Measurements from ENCODE around the gene MAP2K2. TPM values are rescaled to one million over a fixed set of nuclear protein-coding genes. Genes with fewer than 3 reads are reported as not detected.
A peak's percentile ranks its signal among the peaks of the same experiment; 100 is the strongest.

The MAP2K2 gene
- total RNA-seq, 2 donors from 2014 or later, result 56.8 to 92.0 TPM

GRCh38 chr19:4049432-4049831 is 74.5 kb downstream of the MAP2K2 start:
- WGBS, 2 donors, result 64 to 65% methylated on average over 11 to 15 of the region's 15 CpGs
- no peak for ATAC-seq
- peaks cover 0 to 14% of the 10 kb centered on the region in 2 donors for H3K36me3 ChIP-seq (replicated peaks in 1 of 2; ENCODE audit: insufficient read depth in 1 of 2, low read depth in 2 of 2)
- no peaks in the 10 kb centered on the region for H3K27me3 ChIP-seq
- peaks cover 31% of the 10 kb centered on the region for H3K4me1 ChIP-seq
- peak in 1 of 4 donors; percentile 31 for DNase-seq
- TF ChIP-seq, protein P1, sequence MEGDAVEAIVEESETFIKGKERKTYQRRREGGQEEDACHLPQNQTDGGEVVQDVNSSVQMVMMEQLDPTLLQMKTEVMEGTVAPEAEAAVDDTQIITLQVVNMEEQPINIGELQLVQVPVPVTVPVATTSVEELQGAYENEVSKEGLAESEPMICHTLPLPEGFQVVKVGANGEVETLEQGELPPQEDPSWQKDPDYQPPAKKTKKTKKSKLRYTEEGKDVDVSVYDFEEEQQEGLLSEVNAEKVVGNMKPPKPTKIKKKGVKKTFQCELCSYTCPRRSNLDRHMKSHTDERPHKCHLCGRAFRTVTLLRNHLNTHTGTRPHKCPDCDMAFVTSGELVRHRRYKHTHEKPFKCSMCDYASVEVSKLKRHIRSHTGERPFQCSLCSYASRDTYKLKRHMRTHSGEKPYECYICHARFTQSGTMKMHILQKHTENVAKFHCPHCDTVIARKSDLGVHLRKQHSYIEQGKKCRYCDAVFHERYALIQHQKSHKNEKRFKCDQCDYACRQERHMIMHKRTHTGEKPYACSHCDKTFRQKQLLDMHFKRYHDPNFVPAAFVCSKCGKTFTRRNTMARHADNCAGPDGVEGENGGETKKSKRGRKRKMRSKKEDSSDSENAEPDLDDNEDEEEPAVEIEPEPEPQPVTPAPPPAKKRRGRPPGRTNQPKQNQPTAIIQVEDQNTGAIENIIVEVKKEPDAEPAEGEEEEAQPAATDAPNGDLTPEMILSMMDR (IDR thresholded peaks at IDR 0.05), result no peak
- no peak for TF ChIP-seq POLR2A (IDR thresholded peaks at IDR 0.05)
- H3K4me3 ChIP-seq, result no peak overlapping the region
- H3K9me3 ChIP-seq, result no peaks in the 10 kb centered on the region
- intact Hi-C loops (cut with DNase I), result no loop called here
- H3K27ac ChIP-seq, result peak overlapping the region in 2 of 4 donors; percentile 2 to 44

DNA sequence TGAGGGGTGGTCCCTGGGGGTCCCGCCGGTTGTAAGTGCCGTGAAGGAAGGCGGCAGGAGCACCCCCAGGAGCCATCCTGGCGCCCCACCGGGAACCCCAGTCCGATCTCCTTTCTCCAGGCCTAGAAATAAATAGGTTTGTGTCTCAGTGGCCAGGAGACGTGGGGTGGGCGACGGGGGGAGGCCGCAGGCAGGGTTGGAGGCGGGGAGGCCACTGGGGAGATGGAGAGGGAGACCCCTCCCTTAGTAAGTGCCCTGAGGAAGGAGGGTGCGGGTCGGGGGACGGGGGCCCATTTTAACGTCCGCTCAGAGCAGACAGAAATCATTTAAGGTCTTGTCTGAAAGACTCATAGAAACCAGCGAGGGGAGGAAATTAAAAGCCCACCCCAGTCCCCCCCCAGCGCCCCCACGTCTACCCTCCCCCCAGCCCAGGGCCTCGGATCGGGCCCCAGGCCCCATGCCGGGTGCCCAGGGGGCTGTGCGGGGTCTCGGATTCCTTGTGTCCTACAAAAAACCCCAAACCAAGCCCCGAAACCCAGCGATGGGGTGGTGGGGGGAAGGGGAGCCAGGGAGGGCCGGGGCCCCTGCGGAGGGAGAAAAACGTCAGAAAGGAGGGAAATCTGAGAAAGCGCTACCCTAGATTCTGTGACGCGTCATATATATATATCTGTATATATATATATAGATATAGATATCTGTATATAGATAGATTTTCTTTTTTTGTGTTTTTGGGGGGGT is 76.8 kb downstream of the MAP2K2 start:
- peaks cover 0 to 2% of the 10 kb centered on the region in 2 donors for H3K36me3 ChIP-seq (replicated peaks in 1 of 2; ENCODE audit: insufficient read depth in 1 of 2, low read depth in 2 of 2)
- peaks cover 28% of the 10 kb centered on the region for H3K4me1 ChIP-seq
- TF ChIP-seq, protein P1 (IDR thresholded peaks at IDR 0.05), result no peak
- TF ChIP-seq POLR2A (IDR thresholded peaks at IDR 0.05), result no peak
- intact Hi-C loops (cut with DNase I), result no loop called here
- H3K27me3 ChIP-seq, result no peaks in the 10 kb centered on the region
- no peak overlapping the region for H3K4me3 ChIP-seq
- WGBS, 2 donors, result 90 to 91% methylated on average over 27 to 29 of the region's 33 CpGs
- ATAC-seq (no peak), DNase-seq (no peak)
- no peak overlapping the region for H3K27ac ChIP-seq
- H3K9me3 ChIP-seq, result no peaks in the 10 kb centered on the region

DNA sequence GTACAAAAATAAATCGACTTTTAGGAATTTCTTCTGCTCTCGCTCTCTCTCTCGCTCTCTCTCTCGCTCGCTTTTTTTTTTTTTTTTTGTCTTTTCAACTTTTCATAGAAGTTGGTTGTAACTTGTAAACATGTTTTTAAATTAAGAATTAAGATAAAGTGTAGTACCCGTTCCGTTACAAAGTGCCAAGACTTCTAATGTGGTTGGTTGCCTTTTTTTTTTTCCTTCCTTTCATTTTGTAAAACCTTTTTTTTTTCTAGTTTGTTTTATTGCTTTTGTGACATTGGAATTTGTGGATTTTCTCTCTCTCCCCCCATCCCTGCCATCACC is 77.6 kb downstream of the MAP2K2 start:
- ATAC-seq (no peak), DNase-seq (no peak)
- intact Hi-C loops (cut with DNase I), result no loop called here
- Histone ChIP-seq H3K36me3 (replicated peaks in 1 of 2; ENCODE audit: insufficient read depth in 1 of 2, low read depth in 2 of 2) (peaks cover 0 to 2% of the 10 kb centered on the region in 2 donors), H3K9me3 (no peaks in the 10 kb centered on the region), H3K27ac (no peak overlapping the region), H3K4me1 (peaks cover 24% of the 10 kb centered on the region), H3K4me3 (no peak overlapping the region), H3K27me3 (no peaks in the 10 kb centered on the region)
- 75 to 82% methylated on average over 7 of the region's 7 CpGs for WGBS, 2 donors
- TF ChIP-seq POLR2A (IDR thresholded peaks at IDR 0.05), result no peak
- TF ChIP-seq, protein P1 (IDR thresholded peaks at IDR 0.05), result no peak

- no peaks in the 10 kb centered on the region for H3K9me3 ChIP-seq
- ATAC-seq (no peak), DNase-seq (no peak)
- TF ChIP-seq, protein P1 (IDR thresholded peaks at IDR 0.05), result no peak
- no peak for TF ChIP-seq POLR2A (IDR thresholded peaks at IDR 0.05)
- H3K27ac ChIP-seq, result no peak overlapping the region
- no peaks in the 10 kb centered on the region for H3K27me3 ChIP-seq
- H3K36me3 ChIP-seq (replicated peaks in 1 of 2; ENCODE audit: insufficient read depth in 1 of 2, low read depth in 2 of 2), result peaks cover 0 to 2% of the 10 kb centered on the region in 2 donors
- no peak overlapping the region for H3K4me3 ChIP-seq
- 87 to 88% methylated on average over 30 of the region's 32 CpGs for WGBS, 2 donors
- peaks cover 23% of the 10 kb centered on the region for H3K4me1 ChIP-seq
- intact Hi-C loops (cut with DNase I), result no loop called here
These were observed 78.1 kb downstream of the MAP2K2 start for GRCh38 chr19:4045597-4046361.

All from body of pancreas (tissue), 4 donors.